ENCODE measurements around the gene RASD2. TPM values are rescaled to one million over a fixed set of nuclear protein-coding genes. Genes with fewer than 3 reads are reported as not detected.
"Not testable (repeated sequence)": the region's sequence is repeated elsewhere in the genome, so short reads cannot be mapped to it uniquely, and the experiment has no call there.

Gene RASD2
- 9.4 TPM for total RNA-seq
- long read RNA-seq, transcript RASD2-201 (3 exons, 3,412 nt) = major isoform, 15 of 34 reads
- long read RNA-seq, partial matches to known transcripts = 15 of 34 reads
- long read RNA-seq, other reads (novel, unspliced or antisense) = 4 of 34 reads

GRCh38 chr22:35540595-35541253, at the start of gene RASD2:
TSS of gene RASD2 (plus strand) at chr22:35540831. CDS start at chr22:35546810, 5,979 bp downstream.
- intact Hi-C loops (cut with DNase I) = no loop called here
- DNase-seq (peak; percentile 50), ATAC-seq (ENCODE audit: poor library complexity) (peak; percentile 39)

- intact Hi-C loops (cut with DNase I); DNase-seq: not testable (repeated sequence)
- peak; percentile 27 for ATAC-seq (ENCODE audit: poor library complexity)
These were observed 49.3 kb upstream of the RASD2 start for GRCh38 chr22:35491061-35491907.

GRCh38 chr22:35491908-35492380, 48.7 kb upstream of the RASD2 start:
- intact Hi-C loops (cut with DNase I) = no loop called here

GRCh38 chr22:35493074-35493473, 47.6 kb upstream of the RASD2 start:
- intact Hi-C loops (cut with DNase I) = no loop called here
- ATAC-seq (ENCODE audit: poor library complexity) (no peak), DNase-seq (no peak)

More at GRCh38 chr22:35491908-35492380, 48.7 kb upstream of the RASD2 start:
- DNase-seq (no peak), ATAC-seq (ENCODE audit: poor library complexity) (no peak)

GRCh38 chr22:35495711-35496110, 44.9 kb upstream of the RASD2 start:
- ATAC-seq (ENCODE audit: poor library complexity); intact Hi-C loops (cut with DNase I); DNase-seq: not testable (repeated sequence)

GRCh38 chr22:35496768-35497312, 43.8 kb upstream of the RASD2 start:
- DNase-seq (no peak), ATAC-seq (ENCODE audit: poor library complexity) (no peak)
- intact Hi-C loops (cut with DNase I) = no loop called here

GRCh38 chr22:35498026-35498800, 42.4 kb upstream of the RASD2 start:
- intact Hi-C loops (cut with DNase I) = no loop called here
- DNase-seq (no peak), ATAC-seq (ENCODE audit: poor library complexity) (no peak)

GRCh38 chr22:35502836-35503235, 37.8 kb upstream of the RASD2 start:
- no peak for ATAC-seq (ENCODE audit: poor library complexity)
- intact Hi-C loops (cut with DNase I) = no loop called here

GRCh38 chr22:35505399-35506258, 35.0 kb upstream of the RASD2 start:
- intact Hi-C loops (cut with DNase I) = no loop called here
- DNase-seq (no peak), ATAC-seq (ENCODE audit: poor library complexity) (no peak)

More at GRCh38 chr22:35502836-35503235, 37.8 kb upstream of the RASD2 start:
- DNase-seq = no peak

- intact Hi-C loops (cut with DNase I) = no loop called here
- ATAC-seq (ENCODE audit: poor library complexity) (no peak), DNase-seq (no peak)
These were observed 34.4 kb upstream of the RASD2 start for GRCh38 chr22:35506259-35506570.

GRCh38 chr22:35507851-35508250, 32.8 kb upstream of the RASD2 start:
- DNase-seq; intact Hi-C loops (cut with DNase I); ATAC-seq (ENCODE audit: poor library complexity): not testable (repeated sequence)

- ATAC-seq (ENCODE audit: poor library complexity) (no peak), DNase-seq (no peak)
- intact Hi-C loops (cut with DNase I) = no loop called here
These were observed 31.2 kb upstream of the RASD2 start for GRCh38 chr22:35509451-35509850.

GRCh38 chr22:35509960-35510359, 30.7 kb upstream of the RASD2 start:
- intact Hi-C loops (cut with DNase I) = no loop called here
- no peak for DNase-seq
- ATAC-seq (ENCODE audit: poor library complexity) = no peak

GRCh38 chr22:35510481-35510934, 30.1 kb upstream of the RASD2 start:
- no peak for ATAC-seq (ENCODE audit: poor library complexity)
- intact Hi-C loops (cut with DNase I) = no loop called here
- DNase-seq = no peak

GRCh38 chr22:35510951-35511350, 29.7 kb upstream of the RASD2 start:
- DNase-seq = no peak
- ATAC-seq (ENCODE audit: poor library complexity) = no peak
- intact Hi-C loops (cut with DNase I) = no loop called here

- intact Hi-C loops (cut with DNase I) = no loop called here
- no peak for ATAC-seq (ENCODE audit: poor library complexity)
These were observed 26.3 kb upstream of the RASD2 start for GRCh38 chr22:35514366-35514765.

GRCh38 chr22:35515952-35516351, 24.7 kb upstream of the RASD2 start:
- DNase-seq; intact Hi-C loops (cut with DNase I); ATAC-seq (ENCODE audit: poor library complexity): not testable (repeated sequence)

More at GRCh38 chr22:35514366-35514765, 26.3 kb upstream of the RASD2 start:
- no peak for DNase-seq

GRCh38 chr22:35516723-35517122, 23.9 kb upstream of the RASD2 start:
- DNase-seq = no peak
- ATAC-seq (ENCODE audit: poor library complexity) = no peak
- intact Hi-C loops (cut with DNase I) = no loop called here

Measured in Right ventricle myocardium superior (tissue), 1 donor.